Endodermal cell (in vitro differentiated cells): ENCODE results near the gene KCNMB3. TPM values are rescaled to one million over a fixed set of nuclear protein-coding genes. Genes with fewer than 3 reads are reported as not detected.

ENCODE experiments used
- DNase-seq: peaks from one replicate; pipeline ENCODE4 v3.0.0-alpha.2; 2017
- H3K27ac ChIP-seq: 2 replicates; pipeline ENCODE4 v1.5.1; 2013; ENCODE audit warnings: mild to moderate bottlenecking, low read depth, low read length, moderate library complexity
- H3K27me3 ChIP-seq: 2 replicates; pipeline ENCODE4 v1.6.1; 2013; ENCODE audit warnings: mild to moderate bottlenecking, low read length, moderate library complexity; ENCODE audit not compliant: insufficient read depth, control insufficient read depth, poor library complexity, severe bottlenecking
- H3K36me3 ChIP-seq: 2 replicates; pipeline ENCODE4 v1.7.0; 2013; ENCODE audit warnings: mild to moderate bottlenecking, low read length, moderate library complexity; ENCODE audit not compliant: control insufficient read depth, insufficient read depth
- H3K4me1 ChIP-seq: one replicate; pipeline ENCODE4 v1.7.0; 2013; ENCODE audit warnings: low read length; ENCODE audit not compliant: control insufficient read depth, insufficient read depth
- H3K4me3 ChIP-seq: 2 replicates; pipeline ENCODE4 v1.5.1; 2013; ENCODE audit warnings: mild to moderate bottlenecking, low read length, moderate library complexity
- H3K9ac ChIP-seq: 2 replicates; pipeline ENCODE4 v1.6.1; 2013; ENCODE audit warnings: mild to moderate bottlenecking, low read length, moderate library complexity; ENCODE audit not compliant: poor library complexity, severe bottlenecking; ENCODE audit errors: extremely low read depth
- H3K9me3 ChIP-seq: 2 replicates; pipeline ENCODE4 v1.6.1; 2013; ENCODE audit warnings: mild to moderate bottlenecking, low read length, moderate library complexity; ENCODE audit not compliant: control insufficient read depth
- H3K27ac Mint-ChIP-seq: 2 replicates; pipeline ENCODE4 v1.8.0; 2020; ENCODE audit warnings: mixed read lengths
- H3K27me3 Mint-ChIP-seq: 2 replicates; pipeline ENCODE4 v1.8.0; 2021; ENCODE audit warnings: mild to moderate bottlenecking, mixed read lengths; ENCODE audit not compliant: insufficient read depth
- H3K36me3 Mint-ChIP-seq: 2 replicates; pipeline ENCODE4 v1.8.0; 2020; ENCODE audit warnings: low read depth, mixed read lengths
- H3K4me1 Mint-ChIP-seq: 2 replicates; pipeline ENCODE4 v1.8.0; 2020; ENCODE audit warnings: mixed read lengths
- H3K4me3 Mint-ChIP-seq: 2 replicates; pipeline ENCODE4 v1.8.0; 2020; ENCODE audit warnings: mild to moderate bottlenecking, moderate library complexity, mixed read lengths
- H3K9me3 Mint-ChIP-seq: 2 replicates; pipeline ENCODE4 v1.8.0; 2020; ENCODE audit warnings: mild to moderate bottlenecking, mixed read lengths
- CTCF ChIP-seq: fragments of 200-600 bp; sonication (generic); conservative IDR thresholded peaks from 2 replicates; pipeline ENCODE4 v1.5.0; 2021; ENCODE audit warnings: antibody characterized with exemption, mild to moderate bottlenecking
- WGBS, 2 experiments: methylation state at CpG; one replicate each; pipeline versions ENCODE4 v1.1.5 to v1.1.7; 2013; ENCODE audit warnings: missing lambda C conversion rate in 2 of 2, mixed read lengths in 1 of 2; ENCODE audit not compliant: insufficient coverage in 1 of 2, insufficient read length in 1 of 2; 5-methylcytosine and 5-hydroxymethylcytosine counted together
- total RNA-seq, 2 donors: library from RNA; stranded (reverse); fragmentation: NEBNext Ultra II Directional in 1 of 2; extraction: Animal tissue kit (Norgen Biotek cat#: 25700) in 1 of 2; gene quantifications; 2 replicates in 1 of 2; 3 replicates in 1 of 2; pipeline ENCODE4 v1.2.1, GENCODE V29; 2021

Gene KCNMB3
- total RNA-seq, 2 donors from 2014 or later = 2.4 to 2.6 TPM

DNA sequence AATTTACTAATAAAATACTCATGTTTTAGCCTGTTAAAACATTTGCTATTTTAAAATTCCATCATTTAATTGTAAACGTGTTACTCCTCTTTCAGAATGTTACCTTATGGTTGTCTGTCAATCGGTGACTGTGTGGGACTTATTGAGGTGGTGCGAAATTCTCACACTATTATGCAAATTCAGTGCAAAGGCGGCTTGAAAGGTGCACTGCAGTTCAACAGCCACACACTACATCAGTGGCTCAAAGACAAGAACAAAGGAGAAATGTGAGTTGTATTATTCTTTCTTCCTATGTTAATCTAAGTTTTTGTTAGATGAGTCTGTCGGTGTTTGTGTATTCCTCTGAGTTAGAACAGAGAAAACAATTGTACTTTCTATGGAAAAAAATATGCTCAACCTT lies 21.7 kb downstream of the KCNMB3 start:
- no peak overlapping the region for H3K4me3 ChIP-seq
- Mint-ChIP-seq H3K4me1 (peaks cover 8% of the 10 kb centered on the region), H3K4me3 (no peak overlapping the region), H3K27ac (no peak overlapping the region), H3K36me3 (peaks cover 39% of the 10 kb centered on the region), H3K9me3 (no peaks in the 10 kb centered on the region), H3K27me3 (no peaks in the 10 kb centered on the region)
- H3K9ac ChIP-seq = no peak overlapping the region
- H3K27me3 ChIP-seq = no peaks in the 10 kb centered on the region
- H3K9me3 ChIP-seq = no peaks in the 10 kb centered on the region
- H3K4me1 ChIP-seq = no peaks in the 10 kb centered on the region
- no peak for TF ChIP-seq CTCF
- 64% methylated on average over 4 of the region's 5 CpGs; no CpG with 5 or more reads in 1 of the 2 experiments for WGBS, 2 experiments
- H3K27ac ChIP-seq = no peak overlapping the region
- no peak for DNase-seq
- peaks cover 47% of the 10 kb centered on the region for H3K36me3 ChIP-seq

DNA sequence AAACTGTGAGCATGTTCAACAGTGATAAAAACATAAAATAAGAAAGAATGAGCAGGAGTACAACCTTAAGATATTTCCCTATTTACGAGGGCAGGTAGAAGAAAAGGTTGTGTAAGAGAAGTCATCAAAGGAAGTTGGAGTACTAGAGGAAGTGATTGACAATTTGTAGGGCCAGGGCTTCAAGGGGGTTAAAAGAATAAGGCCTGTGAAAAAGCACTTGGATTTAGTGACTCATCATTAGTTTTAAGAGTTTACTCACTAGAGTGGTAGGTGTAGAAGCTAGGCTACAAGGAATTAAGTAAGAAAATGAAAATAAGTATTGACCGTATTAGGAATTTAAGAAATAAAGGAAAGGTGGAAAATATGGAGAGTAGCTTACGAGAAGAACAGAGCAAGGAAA lies 23.6 kb downstream of the KCNMB3 start:
- Histone ChIP-seq H3K4me1 (no peaks in the 10 kb centered on the region), H3K9ac (no peak overlapping the region), H3K9me3 (no peaks in the 10 kb centered on the region), H3K27ac (no peak overlapping the region), H3K4me3 (no peak overlapping the region), H3K27me3 (no peaks in the 10 kb centered on the region), H3K36me3 (peaks cover 52% of the 10 kb centered on the region)
- Mint-ChIP-seq H3K4me3 (no peak overlapping the region), H3K27me3 (no peaks in the 10 kb centered on the region), H3K9me3 (no peaks in the 10 kb centered on the region), H3K4me1 (peaks cover 8% of the 10 kb centered on the region), H3K27ac (peak overlapping the region; percentile 17), H3K36me3 (peaks cover 40% of the 10 kb centered on the region)
- WGBS, 2 experiments = 84 to 94% methylated on average over 3 of the region's 3 CpGs
- no peak for TF ChIP-seq CTCF
- no peak for DNase-seq

- Mint-ChIP-seq H3K4me1 (peaks cover 4% of the 10 kb centered on the region), H3K36me3 (peaks cover 21% of the 10 kb centered on the region), H3K4me3 (no peak overlapping the region), H3K9me3 (no peaks in the 10 kb centered on the region), H3K27me3 (no peaks in the 10 kb centered on the region), H3K27ac (no peak overlapping the region)
- 83 to 90% methylated on average over 1 of the region's 1 CpG for WGBS, 2 experiments
- DNase-seq = no peak
- no peak for TF ChIP-seq CTCF
- Histone ChIP-seq H3K36me3 (peaks cover 39% of the 10 kb centered on the region), H3K4me3 (no peak overlapping the region), H3K9me3 (no peaks in the 10 kb centered on the region), H3K9ac (no peak overlapping the region), H3K4me1 (no peaks in the 10 kb centered on the region), H3K27me3 (no peaks in the 10 kb centered on the region), H3K27ac (no peak overlapping the region)
Observed at GRCh38 chr3:179224584-179224983, 26.3 kb downstream of the KCNMB3 start.
